ENCODE results near the gene RAB19.

Gene RAB19

GRCh38 chr7:140421521-140421920, 17.7 kb downstream of the RAB19 start:
- no peak overlapping the region for H3K4me3 ChIP-seq (replicated peaks; ENCODE audit: low read depth, low read length)
- TF ChIP-seq CTCF (IDR thresholded peaks at IDR 0.05; ENCODE audit: insufficient read depth, low read length, poor library complexity, severe bottlenecking), result no peak
- DNase-seq (ENCODE audit: extremely low read depth, insufficient read length), result no peak
- no peaks in the 10 kb centered on the region for H3K36me3 ChIP-seq (ENCODE audit: control insufficient read depth, insufficient read depth, low read length)
- peaks cover 1% of the 10 kb centered on the region; the same call in 1 of the 2 replicates for H3K27me3 ChIP-seq (replicated peaks; ENCODE audit: control insufficient read depth, insufficient read depth, low read length)

- no peak for DNase-seq (ENCODE audit: extremely low read depth, insufficient read length)
- no peaks in the 10 kb centered on the region for H3K36me3 ChIP-seq (ENCODE audit: control insufficient read depth, insufficient read depth, low read length)
- no peak overlapping the region for H3K4me3 ChIP-seq (replicated peaks; ENCODE audit: low read depth, low read length)
- H3K27me3 ChIP-seq (replicated peaks; ENCODE audit: control insufficient read depth, insufficient read depth, low read length), result peaks cover 1% of the 10 kb centered on the region; the same call in 1 of the 2 replicates
- no peak for TF ChIP-seq CTCF (IDR thresholded peaks at IDR 0.05; ENCODE audit: insufficient read depth, low read length, poor library complexity, severe bottlenecking)
Measured at GRCh38 chr7:140423501-140423900, 19.6 kb downstream of the RAB19 start.

DNA sequence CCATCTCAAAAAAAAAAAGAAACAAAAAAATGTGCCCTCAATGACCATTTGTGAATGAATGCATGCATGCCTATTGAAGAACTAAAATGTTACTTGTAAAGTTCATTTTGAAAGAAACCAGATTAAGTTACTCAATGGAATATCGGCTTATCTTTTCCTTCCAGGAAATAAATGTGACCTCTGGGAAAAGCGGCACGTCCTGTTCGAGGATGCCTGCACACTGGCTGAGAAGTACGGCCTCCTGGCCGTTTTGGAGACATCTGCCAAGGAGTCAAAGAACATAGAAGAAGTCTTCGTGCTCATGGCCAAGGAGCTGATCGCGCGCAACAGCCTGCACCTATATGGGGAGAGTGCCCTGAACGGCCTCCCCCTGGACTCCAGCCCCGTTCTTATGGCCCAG, 21.9 kb downstream of the RAB19 start:
- Histone ChIP-seq H3K4me3 (replicated peaks; ENCODE audit: low read depth, low read length) (no peak overlapping the region), H3K36me3 (ENCODE audit: control insufficient read depth, insufficient read depth, low read length) (no peaks in the 10 kb centered on the region), H3K27me3 (replicated peaks; ENCODE audit: control insufficient read depth, insufficient read depth, low read length) (peaks cover 1% of the 10 kb centered on the region; the same call in 1 of the 2 replicates)
- no peak for DNase-seq (ENCODE audit: extremely low read depth, insufficient read length)
- no peak for TF ChIP-seq CTCF (IDR thresholded peaks at IDR 0.05; ENCODE audit: insufficient read depth, low read length, poor library complexity, severe bottlenecking)

DNA sequence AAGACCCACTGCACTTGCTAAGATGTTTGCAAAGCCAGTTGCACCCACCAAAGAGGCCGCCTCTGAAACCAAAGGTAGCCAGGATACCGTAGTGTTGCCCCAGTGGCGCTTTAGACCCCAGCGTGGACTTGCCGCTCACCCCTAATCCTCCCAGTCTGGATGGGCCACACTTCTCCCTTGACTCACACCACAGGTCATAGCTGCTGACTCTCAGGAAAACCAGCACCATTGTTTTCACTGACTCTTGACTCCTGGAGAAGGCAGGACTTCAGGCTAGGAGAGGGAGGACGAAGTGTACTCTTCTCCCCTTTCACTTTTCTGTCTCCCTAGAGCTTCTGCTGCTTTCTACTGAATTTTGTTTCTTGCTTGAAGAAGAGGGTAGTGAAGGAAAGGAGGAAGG, 22.3 kb downstream of the RAB19 start:
- peaks cover under 1% of the 10 kb centered on the region; the same call in 1 of the 2 replicates for H3K27me3 ChIP-seq (replicated peaks; ENCODE audit: control insufficient read depth, insufficient read depth, low read length)
- H3K36me3 ChIP-seq (ENCODE audit: control insufficient read depth, insufficient read depth, low read length), result no peaks in the 10 kb centered on the region
- no peak for DNase-seq (ENCODE audit: extremely low read depth, insufficient read length)
- TF ChIP-seq CTCF (IDR thresholded peaks at IDR 0.05; ENCODE audit: insufficient read depth, low read length, poor library complexity, severe bottlenecking), result no peak
- no peak overlapping the region for H3K4me3 ChIP-seq (replicated peaks; ENCODE audit: low read depth, low read length)

DNA sequence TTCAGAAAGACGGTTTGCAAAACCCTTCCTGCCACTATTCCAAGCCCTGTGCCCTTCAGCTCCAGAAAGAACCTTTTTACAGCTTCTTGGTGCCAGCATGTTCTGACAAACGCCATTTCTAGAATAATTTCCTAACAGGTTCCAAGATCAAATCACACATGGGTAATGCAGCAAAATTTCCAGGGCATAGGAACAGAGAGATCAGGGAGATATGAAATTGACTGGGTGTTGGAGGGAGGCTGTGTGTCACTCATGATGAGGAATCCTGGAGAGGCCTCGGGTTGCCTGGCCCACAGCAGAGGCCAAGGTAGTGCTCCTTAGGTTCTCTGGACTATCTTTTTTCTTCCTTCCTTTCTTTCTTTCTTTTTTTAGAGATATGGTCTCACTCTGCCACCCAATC, 29.5 kb downstream of the RAB19 start:
- no peak for TF ChIP-seq CTCF (IDR thresholded peaks at IDR 0.05; ENCODE audit: insufficient read depth, low read length, poor library complexity, severe bottlenecking)
- H3K27me3 ChIP-seq (replicated peaks; ENCODE audit: control insufficient read depth, insufficient read depth, low read length), result no peaks in the 10 kb centered on the region; the same call in 1 of the 2 replicates
- DNase-seq (ENCODE audit: extremely low read depth, insufficient read length), result no peak

GRCh38 chr7:140435252-140435895, 31.5 kb downstream of the RAB19 start:
- no peak overlapping the region for H3K4me3 ChIP-seq (replicated peaks; ENCODE audit: low read depth, low read length)
- DNase-seq (ENCODE audit: extremely low read depth, insufficient read length), result no peak
- H3K36me3 ChIP-seq (ENCODE audit: control insufficient read depth, insufficient read depth, low read length), result no peaks in the 10 kb centered on the region
- H3K27me3 ChIP-seq (replicated peaks; ENCODE audit: control insufficient read depth, insufficient read depth, low read length), result no peaks in the 10 kb centered on the region
- no peak for TF ChIP-seq CTCF (IDR thresholded peaks at IDR 0.05; ENCODE audit: insufficient read depth, low read length, poor library complexity, severe bottlenecking)

More for the DNA sequence above, 29.5 kb downstream of the RAB19 start:
- H3K4me3 ChIP-seq (replicated peaks; ENCODE audit: low read depth, low read length), result no peak overlapping the region
- H3K36me3 ChIP-seq (ENCODE audit: control insufficient read depth, insufficient read depth, low read length), result no peaks in the 10 kb centered on the region

Data from GM06990 (cell line).